ACC112 (cell line): ENCODE results near the gene PRIM2.
"Not testable (repeated sequence)": the region's sequence is repeated elsewhere in the genome, so short reads cannot be mapped to it uniquely, and the experiment has no call there.

ENCODE experiments used
- H2AFZ ChIP-seq: fragments of 200-600 bp; sonication (generic); one replicate; pipeline ENCODE4 v1.6.0; 2017; ENCODE audit warnings: antibody characterized with exemption, low read length; ENCODE audit not compliant: unreplicated experiment
- H3K27ac ChIP-seq: fragments of 200-600 bp; sonication (generic); 2 replicates; pipeline ENCODE4 v1.5.1; 2014; ENCODE audit warnings: low read depth, mild to moderate bottlenecking, antibody characterized with exemption, low read length, moderate library complexity
- H3K27me3 ChIP-seq: fragments of 200-600 bp; sonication (generic); 2 replicates; pipeline ENCODE4 v1.6.1; 2014; ENCODE audit warnings: mild to moderate bottlenecking, antibody characterized with exemption, low read length, moderate library complexity, mixed read lengths; ENCODE audit not compliant: insufficient read depth
- H3K36me3 ChIP-seq: fragments of 200-600 bp; sonication (generic); 2 replicates; pipeline ENCODE4 v1.6.1; 2016; ENCODE audit warnings: mild to moderate bottlenecking, antibody characterized with exemption, low read length, moderate library complexity, mixed read lengths; ENCODE audit not compliant: insufficient read depth
- H3K4me1 ChIP-seq: fragments of 200-600 bp; sonication (generic); one replicate; pipeline ENCODE4 v1.6.1; 2016; ENCODE audit warnings: low read length, mixed read lengths; ENCODE audit not compliant: insufficient read depth, unreplicated experiment, control insufficient read depth
- H3K4me3 ChIP-seq: fragments of 200-600 bp; sonication (generic); 2 replicates; pipeline ENCODE4 v1.5.1; 2014; ENCODE audit warnings: mild to moderate bottlenecking, low read depth, low read length
- H3K79me2 ChIP-seq: fragments of 200-600 bp; sonication (generic); one replicate; pipeline ENCODE4 v1.6.0; 2016; ENCODE audit warnings: low read length; ENCODE audit not compliant: control insufficient read depth, unreplicated experiment, insufficient read depth

Gene PRIM2

DNA sequence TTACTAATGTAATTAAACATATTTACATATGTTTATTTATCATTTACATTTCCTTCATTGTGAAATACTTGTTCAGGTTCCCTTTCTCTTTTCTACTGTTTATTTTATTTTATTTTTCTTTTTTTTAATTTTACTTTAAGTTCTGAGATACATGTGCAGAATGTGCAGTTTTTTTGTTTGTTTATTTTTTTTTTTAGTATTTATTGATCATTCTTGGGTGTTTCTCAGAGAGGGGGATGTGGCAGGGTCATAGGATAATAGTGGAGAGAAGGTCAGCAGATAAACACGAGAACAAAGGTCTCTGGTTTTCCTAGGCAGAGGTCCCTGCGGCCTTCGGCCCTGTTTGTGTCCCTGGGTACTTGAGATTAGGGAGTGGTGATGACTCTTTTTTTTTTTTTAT, 8.7 kb upstream of the PRIM2 start:
- H2AFZ ChIP-seq, H3K4me3 ChIP-seq, H3K79me2 ChIP-seq, H3K27me3 ChIP-seq, H3K36me3 ChIP-seq, H3K27ac ChIP-seq: not testable (repeated sequence)
- H3K4me1 ChIP-seq, result peaks cover 38% of the 10 kb centered on the region

DNA sequence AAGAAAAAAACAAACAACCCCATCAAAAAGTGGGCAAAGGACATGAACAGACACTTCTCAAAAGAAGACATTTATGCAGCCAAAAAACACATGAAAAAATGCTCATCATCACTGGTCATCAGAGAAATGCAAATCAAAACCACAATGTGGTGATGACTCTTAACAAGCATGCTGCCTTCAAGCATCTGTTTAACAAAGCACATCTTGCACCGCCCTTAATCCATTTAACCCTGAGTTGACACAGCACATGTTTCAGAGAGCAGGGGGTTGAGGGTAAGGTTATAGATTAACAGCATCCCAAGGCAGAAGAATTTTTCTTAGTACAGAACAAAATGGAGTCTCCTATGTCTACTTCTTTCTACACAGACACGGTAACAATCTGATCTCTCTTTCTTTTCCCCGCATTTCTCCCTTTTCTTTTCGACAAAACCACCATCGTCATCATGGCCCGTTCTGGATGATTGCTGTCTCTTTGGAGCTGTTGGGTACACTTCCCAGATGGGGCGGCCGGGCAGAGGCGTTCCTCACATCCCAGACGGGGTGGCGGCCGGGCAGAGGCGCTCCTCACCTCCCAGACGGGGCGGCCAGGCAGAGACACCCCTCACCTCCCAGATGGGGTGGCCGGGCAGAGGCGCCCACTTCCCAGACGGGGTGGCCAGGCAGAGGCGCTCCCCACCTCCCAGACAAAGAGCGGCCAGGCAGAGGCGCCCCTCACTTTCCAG, 7.2 kb upstream of the PRIM2 start:
- peaks cover 39% of the 10 kb centered on the region for H3K4me1 ChIP-seq
- not testable (repeated sequence) for H3K4me3 ChIP-seq, H3K79me2 ChIP-seq, H3K36me3 ChIP-seq, H3K27ac ChIP-seq, H2AFZ ChIP-seq, H3K27me3 ChIP-seq

DNA sequence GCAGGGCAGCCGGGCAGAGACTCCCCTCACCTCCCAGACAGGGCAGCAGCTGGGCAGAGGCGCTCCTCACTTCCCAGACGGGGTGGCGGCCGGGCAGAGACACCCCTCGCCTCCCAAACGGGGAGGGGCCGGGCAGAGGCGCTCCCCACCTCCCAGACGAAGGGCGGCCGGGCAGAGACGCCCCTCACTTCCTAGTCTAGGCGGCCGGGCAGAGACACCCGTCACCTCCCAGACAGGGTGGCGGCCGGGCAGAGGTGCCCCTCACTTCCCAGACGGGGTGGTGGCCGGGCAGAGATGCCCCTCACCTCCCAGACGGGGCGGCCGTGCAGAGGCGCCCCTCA, 6.6 kb upstream of the PRIM2 start:
- no peaks in the 10 kb centered on the region for H3K36me3 ChIP-seq
- no peaks in the 10 kb centered on the region for H3K79me2 ChIP-seq
- no peak overlapping the region for H2AFZ ChIP-seq
- H3K27ac ChIP-seq, result no peak overlapping the region
- H3K4me1 ChIP-seq, result peaks cover 37% of the 10 kb centered on the region
- no peaks in the 10 kb centered on the region for H3K27me3 ChIP-seq
- H3K4me3 ChIP-seq, result no peak overlapping the region

DNA sequence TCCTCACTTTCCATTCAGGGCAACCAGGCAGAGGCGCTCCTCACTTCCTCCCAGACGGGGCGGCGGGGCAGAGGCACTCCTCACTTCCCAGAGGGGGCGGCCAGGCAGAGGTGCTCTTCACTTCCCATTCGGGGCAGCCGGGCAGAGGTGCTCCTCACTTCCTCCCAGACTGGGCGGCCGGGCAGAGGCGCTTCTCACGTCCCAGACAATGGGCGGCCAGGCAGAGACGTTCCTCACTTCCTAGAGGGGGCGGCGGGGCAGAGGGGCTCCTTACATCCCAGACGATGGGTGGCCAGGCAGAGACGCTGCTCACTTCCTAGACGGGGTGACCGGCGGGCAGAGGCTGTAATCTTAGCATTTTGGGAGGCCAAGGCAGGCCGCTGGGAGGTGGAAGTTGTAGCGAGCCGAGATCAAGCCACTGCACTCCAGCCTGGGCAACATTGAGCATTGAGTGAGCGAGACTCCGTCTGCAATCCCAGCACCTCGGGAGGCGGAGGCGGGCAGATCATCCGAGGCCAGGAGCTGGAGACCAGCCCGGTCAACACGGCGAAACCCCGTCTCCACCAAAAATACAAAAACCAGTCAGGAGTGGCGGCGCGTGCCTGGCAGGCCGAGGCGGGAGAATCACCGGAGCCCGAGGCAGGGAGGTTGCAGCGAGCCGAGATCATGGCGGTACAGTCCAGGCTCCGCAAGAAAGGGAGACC, 6.0 kb upstream of the PRIM2 start:
- not testable (repeated sequence) for H3K79me2 ChIP-seq, H3K27me3 ChIP-seq, H2AFZ ChIP-seq, H3K27ac ChIP-seq, H3K4me3 ChIP-seq, H3K36me3 ChIP-seq
- peaks cover 34% of the 10 kb centered on the region for H3K4me1 ChIP-seq

DNA sequence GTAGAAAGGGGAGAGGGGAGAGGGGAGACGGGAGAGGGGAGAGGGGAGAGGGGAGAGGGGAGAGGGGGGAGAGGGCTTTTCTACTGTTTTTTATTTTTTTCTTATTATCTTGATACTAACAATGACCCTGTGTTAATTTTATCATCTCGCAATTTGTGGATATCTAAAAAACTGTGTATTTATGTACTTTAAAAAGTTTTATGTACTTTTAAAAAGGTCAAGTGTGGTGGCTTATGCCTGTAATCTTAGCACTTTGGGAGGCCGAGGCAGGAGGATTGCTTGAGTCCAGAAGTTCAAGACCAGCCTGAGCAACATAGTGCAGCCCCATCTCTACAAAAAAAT, 5.5 kb upstream of the PRIM2 start:
- Histone ChIP-seq H3K27me3 (no peaks in the 10 kb centered on the region), H2AFZ (no peak overlapping the region), H3K27ac (peak overlapping the region; percentile 97), H3K79me2 (no peaks in the 10 kb centered on the region), H3K36me3 (no peaks in the 10 kb centered on the region), H3K4me3 (no peak overlapping the region), H3K4me1 (peaks cover 34% of the 10 kb centered on the region)

DNA sequence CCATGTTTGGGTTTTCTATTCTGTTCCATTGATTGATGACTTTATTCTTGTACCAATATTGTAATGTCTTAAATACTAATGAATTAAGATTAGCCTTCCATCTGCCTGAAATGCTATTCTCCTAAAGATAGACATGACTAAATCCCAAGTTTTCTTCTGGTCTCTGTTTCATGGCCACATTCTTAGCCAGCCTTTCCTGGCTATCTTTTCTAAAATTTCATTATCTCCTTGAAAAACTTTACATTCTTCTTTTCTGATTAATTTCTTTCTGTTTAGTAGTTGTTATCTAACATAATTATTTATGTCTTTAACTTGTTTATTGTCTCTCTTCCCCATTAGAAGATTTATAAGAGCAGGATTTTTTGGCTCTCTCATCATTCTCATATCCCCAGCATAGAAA, 4.4 kb upstream of the PRIM2 start:
- H2AFZ ChIP-seq, result peak overlapping the region; percentile 16

DNA sequence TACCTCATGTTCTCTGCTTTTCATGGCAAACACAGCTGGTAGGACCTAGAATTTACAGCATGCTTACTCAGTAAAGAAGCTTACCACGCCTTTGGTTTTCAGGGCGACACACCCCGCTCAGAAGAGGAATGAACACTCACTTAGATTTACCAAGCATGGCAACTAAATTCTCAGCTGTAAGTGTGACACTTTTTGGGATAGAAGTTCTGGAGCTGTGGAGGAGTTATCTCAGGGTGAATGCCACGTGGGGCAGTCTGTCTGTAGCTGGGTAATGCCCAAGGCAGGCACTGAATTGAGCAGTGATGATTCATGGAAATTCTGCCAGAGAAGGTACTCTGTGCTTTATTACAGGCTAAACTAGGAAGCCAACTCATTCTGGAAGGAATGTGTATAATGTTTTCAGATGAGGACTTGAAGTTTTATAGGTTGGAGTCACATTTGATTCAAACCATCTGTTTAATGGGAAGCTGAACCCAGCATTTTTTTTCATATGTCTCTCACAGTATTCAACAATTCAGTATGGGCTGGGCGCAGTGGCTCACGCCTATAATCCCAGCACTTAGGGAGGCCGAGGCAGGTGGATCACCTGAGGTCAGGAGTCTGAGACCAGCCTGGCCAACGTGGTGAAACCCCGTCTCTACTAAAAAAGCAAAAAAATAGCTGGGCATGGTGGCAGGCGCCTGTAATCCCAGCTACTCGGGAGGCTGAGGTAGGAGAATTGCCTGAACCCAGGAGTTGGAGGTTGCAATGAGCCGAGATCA, 3.5 kb upstream of the PRIM2 start:
- Histone ChIP-seq H3K36me3 (no peaks in the 10 kb centered on the region), H3K4me3 (peak overlapping the region; percentile 42), H2AFZ (peak overlapping the region; percentile 16), H3K27ac (peak overlapping the region; percentile 97), H3K79me2 (peaks cover 14% of the 10 kb centered on the region), H3K4me1 (peaks cover 43% of the 10 kb centered on the region), H3K27me3 (no peaks in the 10 kb centered on the region)

More for the DNA sequence above, 4.4 kb upstream of the PRIM2 start:
- Histone ChIP-seq H3K4me1 (peaks cover 34% of the 10 kb centered on the region), H3K79me2 (peaks cover 5% of the 10 kb centered on the region), H3K27me3 (no peaks in the 10 kb centered on the region), H3K4me3 (peak overlapping the region; percentile 42), H3K27ac (peak overlapping the region; percentile 97), H3K36me3 (no peaks in the 10 kb centered on the region)

DNA sequence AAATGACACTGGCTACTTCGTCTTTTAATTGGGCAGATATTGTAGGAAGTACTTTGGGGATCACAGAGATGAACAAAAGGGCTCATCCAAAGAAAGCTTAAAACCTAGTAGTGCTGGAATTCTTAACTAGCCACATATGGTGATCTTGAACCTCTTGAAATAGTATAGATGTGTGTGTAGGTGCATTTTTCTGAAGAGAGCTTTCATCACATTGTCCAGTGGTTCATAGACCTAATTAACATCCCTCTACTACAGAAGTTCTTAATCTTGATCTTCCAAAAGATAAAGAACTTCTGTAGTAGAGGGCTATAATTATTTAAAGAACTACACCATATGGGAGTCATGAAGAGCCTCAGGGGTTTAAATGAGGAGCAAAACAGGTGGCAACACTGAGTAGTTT, 2.3 kb upstream of the PRIM2 start:
- Histone ChIP-seq H3K27me3 (no peaks in the 10 kb centered on the region), H3K4me1 (peaks cover 55% of the 10 kb centered on the region), H3K79me2 (peaks cover 26% of the 10 kb centered on the region), H3K36me3 (peaks cover 9% of the 10 kb centered on the region; the same call in 1 of the 2 replicates), H3K4me3 (no peak overlapping the region), H2AFZ (peak overlapping the region; percentile 27), H3K27ac (peak overlapping the region; percentile 97)

DNA sequence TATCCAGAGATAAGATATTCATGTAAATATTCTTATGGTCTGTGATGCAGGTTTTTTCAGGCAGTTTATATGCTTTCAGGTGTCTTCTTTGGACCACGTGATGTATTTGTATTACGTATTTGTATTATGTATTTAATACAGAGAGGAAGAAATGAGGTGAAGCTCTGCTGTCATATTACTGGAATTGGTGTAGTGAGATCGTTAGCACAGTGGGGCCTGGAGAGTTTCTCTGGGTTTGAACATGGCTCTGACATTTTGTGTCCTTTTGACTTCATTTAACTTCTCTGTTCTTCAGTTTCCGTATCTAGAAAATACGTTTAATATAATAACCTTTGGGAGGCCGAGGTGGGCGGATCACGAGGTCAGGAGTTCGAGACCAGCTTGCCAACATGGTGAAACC, 1.6 kb upstream of the PRIM2 start:
- Histone ChIP-seq H3K4me1 (peaks cover 59% of the 10 kb centered on the region), H3K27ac (peak overlapping the region; percentile 2; the same call in 1 of the 2 replicates), H3K4me3 (peak overlapping the region; percentile 95; the same call in 1 of the 2 replicates), H3K27me3 (no peaks in the 10 kb centered on the region), H3K36me3 (peaks cover 16% of the 10 kb centered on the region), H2AFZ (no peak overlapping the region), H3K79me2 (peaks cover 28% of the 10 kb centered on the region)

DNA sequence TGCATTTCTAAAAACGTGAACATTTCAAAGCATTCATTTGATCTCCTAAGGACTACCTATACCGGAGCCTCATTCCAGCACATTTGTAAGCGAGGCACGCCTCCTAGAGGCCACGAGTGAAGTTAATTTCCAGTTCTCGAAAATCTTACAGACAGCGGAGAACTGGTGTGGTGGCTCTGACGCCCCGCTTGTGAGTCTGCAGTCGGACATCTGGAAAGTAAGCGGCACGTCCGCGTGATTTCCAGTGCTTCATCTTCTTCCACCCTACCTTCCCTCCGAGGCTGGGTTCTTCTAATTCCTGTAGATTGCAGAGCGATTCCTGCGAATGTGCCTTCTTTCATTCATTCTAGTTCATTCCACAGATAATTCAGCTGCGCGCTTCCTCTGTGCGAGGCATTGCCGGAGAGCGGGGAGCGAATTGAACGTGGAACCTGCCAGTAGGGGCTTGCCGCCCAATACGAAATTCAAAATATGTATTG, 810 bp upstream of the PRIM2 start:
- peaks cover 59% of the 10 kb centered on the region for H3K4me1 ChIP-seq
- peak overlapping the region; percentile 45 for H3K27ac ChIP-seq
- peaks cover 35% of the 10 kb centered on the region for H3K79me2 ChIP-seq
- no peaks in the 10 kb centered on the region for H3K27me3 ChIP-seq
- peak overlapping the region; percentile 87 for H2AFZ ChIP-seq
- H3K36me3 ChIP-seq, result peaks cover 24% of the 10 kb centered on the region
- H3K4me3 ChIP-seq, result peak overlapping the region; percentile 95
